ENCODE measurements around the gene CFAP91.

CFAP91 gene

GRCh38 chr3:119743921-119744320 lies 41.1 kb downstream of the CFAP91 start:
- no peak for DNase-seq (ENCODE audit: low read depth)

- no peak for DNase-seq (ENCODE audit: low read depth)
These were observed 43.1 kb downstream of the CFAP91 start for GRCh38 chr3:119745942-119746341.

GRCh38 chr3:119746423-119746822 lies 43.6 kb downstream of the CFAP91 start:
- no peak for DNase-seq (ENCODE audit: low read depth)

- DNase-seq (ENCODE audit: low read depth) = no peak
These were observed 44.5 kb downstream of the CFAP91 start for GRCh38 chr3:119747357-119747756.

GRCh38 chr3:119748991-119749390 lies 46.2 kb downstream of the CFAP91 start:
- no peak for DNase-seq (ENCODE audit: low read depth)

- no peak for DNase-seq (ENCODE audit: low read depth)
These were observed 48.6 kb downstream of the CFAP91 start for GRCh38 chr3:119751423-119751822.

Data from stimulated activated CD4-positive, alpha-beta T cell treated with anti-CD3 and anti-CD28 coated beads, Interleukin-2, amount 100 ng/mL, for 4 hours (primary cell).